Karpas-422 (cell line): ENCODE data around the gene ZFYVE28. TPM values are rescaled to one million over a fixed set of nuclear protein-coding genes. Genes with fewer than 3 reads are reported as not detected.
A peak's percentile ranks its signal among the peaks of the same experiment; 100 is the strongest.

Source experiments
- DNase-seq: peaks from one replicate; pipeline ENCODE4 v3.0.0-alpha.2; 2015
- H2AFZ ChIP-seq: fragments of 200-600 bp; sonication (generic); 2 replicates; pipeline ENCODE4 v1.6.1; 2014; ENCODE audit warnings: antibody characterized with exemption, low read length, mixed read lengths
- H3K27ac ChIP-seq: fragments of 200-600 bp; sonication (generic); 2 replicates; pipeline ENCODE4 v1.5.1; 2014; ENCODE audit warnings: mild to moderate bottlenecking, low read length, moderate library complexity
- H3K27me3 ChIP-seq: fragments of 200-600 bp; sonication (generic); 2 replicates; pipeline ENCODE4 v1.6.1; 2014; ENCODE audit warnings: low read length, mixed read lengths
- H3K36me3 ChIP-seq: fragments of 200-600 bp; sonication (generic); 2 replicates; pipeline ENCODE4 v1.6.1; 2014; ENCODE audit warnings: low read length, mixed read lengths; ENCODE audit not compliant: insufficient read depth
- H3K4me1 ChIP-seq: fragments of 200-600 bp; sonication (generic); 2 replicates; pipeline ENCODE4 v1.6.1; 2014; ENCODE audit warnings: mild to moderate bottlenecking, low read length, mixed read lengths
- H3K4me2 ChIP-seq: fragments of 200-600 bp; sonication (generic); 2 replicates; pipeline ENCODE4 v1.6.1; 2014; ENCODE audit warnings: low read length, low read depth, mild to moderate bottlenecking; ENCODE audit not compliant: poor library complexity, severe bottlenecking
- H3K4me3 ChIP-seq: fragments of 200-600 bp; sonication (generic); 2 replicates; pipeline ENCODE4 v1.5.1; 2014; ENCODE audit warnings: mild to moderate bottlenecking, antibody characterized with exemption, low read length, mixed read lengths
- H3K79me2 ChIP-seq: fragments of 200-600 bp; sonication (generic); 2 replicates; pipeline ENCODE4 v1.6.1; 2014; ENCODE audit warnings: mild to moderate bottlenecking, low read length, mixed read lengths
- H3K9ac ChIP-seq: fragments of 200-600 bp; sonication (generic); 2 replicates; pipeline ENCODE4 v1.6.0; 2014; ENCODE audit warnings: low read length
- H3K9me2 ChIP-seq: fragments of 200-600 bp; sonication (generic), shearing (Covaris generic); replicated peaks from 2 replicates; pipeline ENCODE4 v1.6.0; 2014; ENCODE audit warnings: mild to moderate bottlenecking, low read length, moderate library complexity; ENCODE audit not compliant: insufficient read depth
- H3K9me3 ChIP-seq: fragments of 300-700, 200-600 bp; sonication (generic); 2 replicates; pipeline ENCODE4 v1.6.1; 2014; ENCODE audit warnings: low read length, mixed read lengths
- H4K20me1 ChIP-seq: fragments of 200-600 bp; sonication (generic); 2 replicates; pipeline ENCODE4 v1.6.1; 2014; ENCODE audit warnings: mild to moderate bottlenecking, antibody characterized with exemption, low read length, low read depth; ENCODE audit not compliant: insufficient read depth
- total RNA-seq: library from RNA; depleted of rRNA; stranded (reverse); fragments of >200 nt; shearing (Covaris generic); gene quantifications from 2 replicates; pipeline ENCODE4 v1.2.3, GENCODE V29; 2014; ENCODE audit warnings: low replicate concordance

Gene ZFYVE28
- total RNA-seq, 1 experiment from 2014 or later: 2.0 TPM

DNA sequence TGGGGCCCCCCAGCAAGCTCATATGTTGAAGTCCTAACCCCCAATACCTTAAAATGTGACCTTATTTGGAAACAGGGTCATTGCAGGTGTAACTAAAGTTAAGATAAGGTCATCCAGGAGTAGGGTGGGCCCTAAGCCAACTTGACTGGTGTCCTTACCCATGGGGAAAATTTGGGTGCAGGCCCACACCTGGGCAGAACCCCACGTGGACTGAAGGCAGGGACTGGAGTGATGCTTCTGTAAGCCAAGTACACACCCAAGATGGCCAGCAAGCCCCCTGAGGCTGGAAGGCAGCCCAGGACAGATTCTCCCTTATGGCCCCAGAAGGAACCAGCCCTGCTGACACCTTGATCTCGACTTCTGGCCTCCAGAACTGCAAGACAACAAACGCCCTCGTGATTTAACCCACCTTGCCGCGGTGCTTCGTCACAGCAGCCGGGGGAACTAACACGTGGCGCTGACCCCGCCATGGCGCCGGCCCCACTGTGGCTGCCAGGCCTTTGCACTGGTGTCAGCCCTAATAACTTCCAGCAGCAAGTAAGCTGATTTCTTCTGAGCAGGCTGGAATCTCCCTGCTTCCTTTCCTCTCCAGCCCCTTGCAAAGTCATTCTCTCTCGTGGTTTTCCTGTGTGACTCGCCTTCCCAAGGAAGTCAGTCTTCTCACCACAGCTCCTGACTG, 133.4 kb downstream of the ZFYVE28 start:
- Histone ChIP-seq H3K4me3 (no peak overlapping the region), H3K27me3 (no peaks in the 10 kb centered on the region), H2AFZ (no peak overlapping the region), H3K36me3 (no peaks in the 10 kb centered on the region), H3K9me2 (no peaks in the 10 kb centered on the region), H3K4me1 (peaks cover 22% of the 10 kb centered on the region), H4K20me1 (no peaks in the 10 kb centered on the region), H3K79me2 (no peaks in the 10 kb centered on the region), H3K9me3 (no peaks in the 10 kb centered on the region), H3K4me2 (no peak overlapping the region), H3K9ac (no peak overlapping the region), H3K27ac (no peak overlapping the region)
- no peak for DNase-seq

- no peaks in the 10 kb centered on the region for H3K79me2 ChIP-seq
- H3K9me2 ChIP-seq: no peaks in the 10 kb centered on the region
- no peaks in the 10 kb centered on the region for H3K9me3 ChIP-seq
- H2AFZ ChIP-seq: no peak overlapping the region
- H3K4me2 ChIP-seq: no peak overlapping the region
- no peak overlapping the region for H3K9ac ChIP-seq
- H3K4me3 ChIP-seq: no peak overlapping the region
- DNase-seq: no peak
- H4K20me1 ChIP-seq: no peaks in the 10 kb centered on the region
- H3K36me3 ChIP-seq: no peaks in the 10 kb centered on the region
- peaks cover 15% of the 10 kb centered on the region for H3K4me1 ChIP-seq
- no peaks in the 10 kb centered on the region for H3K27me3 ChIP-seq
- no peak overlapping the region for H3K27ac ChIP-seq
Observed at GRCh38 chr4:2284161-2284933, 134.1 kb downstream of the ZFYVE28 start.

GRCh38 chr4:2283199-2283711, 135.2 kb downstream of the ZFYVE28 start:
- Histone ChIP-seq H3K27me3 (no peaks in the 10 kb centered on the region), H3K4me3 (no peak overlapping the region), H3K9me3 (no peaks in the 10 kb centered on the region), H3K79me2 (no peaks in the 10 kb centered on the region), H4K20me1 (no peaks in the 10 kb centered on the region), H2AFZ (no peak overlapping the region), H3K4me1 (peaks cover 14% of the 10 kb centered on the region), H3K9ac (no peak overlapping the region), H3K9me2 (no peaks in the 10 kb centered on the region), H3K27ac (no peak overlapping the region), H3K4me2 (no peak overlapping the region), H3K36me3 (no peaks in the 10 kb centered on the region)
- no peak for DNase-seq

DNA sequence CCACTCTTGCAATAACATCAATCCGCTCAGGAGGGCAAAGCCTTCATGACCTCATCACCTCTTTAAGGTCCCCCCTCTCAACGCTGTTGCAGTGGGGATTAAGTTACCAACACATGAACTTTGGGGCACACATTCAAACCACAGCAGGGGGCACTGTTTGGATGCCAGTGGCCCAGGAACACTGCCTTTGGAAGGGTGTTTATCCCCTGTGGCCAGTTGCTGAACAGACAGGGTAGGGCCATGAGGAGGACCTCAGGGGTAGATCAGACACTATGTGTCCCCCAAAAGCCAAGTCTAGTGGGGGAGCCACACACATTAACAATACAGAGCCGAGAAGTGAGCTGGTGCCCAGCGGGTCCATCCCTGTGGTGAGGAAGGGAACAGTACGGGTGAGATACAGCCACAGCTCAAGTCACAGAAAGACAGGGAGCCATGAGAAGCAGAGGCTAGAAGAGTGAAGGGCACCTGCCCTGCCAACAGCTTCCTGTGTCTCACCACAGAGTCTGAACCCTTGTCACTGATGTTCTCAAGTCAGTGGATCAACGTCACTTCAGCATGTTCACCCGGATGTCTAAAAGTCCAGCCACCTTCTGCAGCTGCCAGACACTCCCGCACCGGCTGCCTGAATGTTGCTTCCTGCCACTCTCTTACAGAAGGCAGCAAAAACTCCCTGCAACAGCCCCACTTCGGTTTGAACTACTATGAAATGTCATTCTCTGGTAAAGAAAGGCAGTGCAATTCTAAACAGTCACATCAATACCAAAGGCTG, 136.7 kb downstream of the ZFYVE28 start:
- Histone ChIP-seq H3K27me3 (no peaks in the 10 kb centered on the region), H3K79me2 (no peaks in the 10 kb centered on the region), H3K9me2 (no peaks in the 10 kb centered on the region), H3K4me3 (no peak overlapping the region), H3K9ac (peak overlapping the region; percentile 4), H3K36me3 (no peaks in the 10 kb centered on the region), H3K4me2 (peak overlapping the region; percentile 10), H2AFZ (peak overlapping the region; percentile 48; the same call in 1 of the 2 replicates), H4K20me1 (no peaks in the 10 kb centered on the region), H3K9me3 (no peaks in the 10 kb centered on the region), H3K27ac (no peak overlapping the region), H3K4me1 (peaks cover 14% of the 10 kb centered on the region)
- peak; percentile 76 for DNase-seq

GRCh38 chr4:2280531-2281300, 137.7 kb downstream of the ZFYVE28 start:
- Histone ChIP-seq H3K27me3 (no peaks in the 10 kb centered on the region), H3K4me2 (no peak overlapping the region), H3K9me3 (no peaks in the 10 kb centered on the region), H3K36me3 (no peaks in the 10 kb centered on the region), H3K9ac (no peak overlapping the region), H3K4me3 (no peak overlapping the region), H2AFZ (no peak overlapping the region), H3K27ac (no peak overlapping the region), H3K4me1 (peaks cover 14% of the 10 kb centered on the region), H3K9me2 (no peaks in the 10 kb centered on the region), H4K20me1 (no peaks in the 10 kb centered on the region), H3K79me2 (no peaks in the 10 kb centered on the region)
- no peak for DNase-seq

DNA sequence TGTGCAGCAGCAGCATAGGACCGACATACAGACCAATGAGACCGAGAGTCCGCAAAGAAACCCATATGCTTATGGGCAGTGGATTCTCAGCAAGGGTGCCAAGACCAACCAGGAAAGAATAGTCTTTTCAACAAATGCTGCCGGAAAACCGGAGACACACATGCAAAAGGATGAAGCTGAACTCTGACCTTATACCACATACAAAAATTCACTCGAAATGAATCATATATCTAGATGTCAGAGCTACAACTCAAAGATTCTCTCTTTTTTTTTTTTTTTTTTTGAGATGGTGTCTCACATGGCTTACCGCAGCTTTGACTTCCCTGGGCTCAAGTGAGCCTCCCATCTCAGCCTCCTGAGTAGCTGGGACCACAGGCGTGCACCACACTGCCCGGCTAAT, 140.5 kb downstream of the ZFYVE28 start:
- H3K9me3 ChIP-seq: no peaks in the 10 kb centered on the region
- H3K27ac ChIP-seq: no peak overlapping the region
- no peaks in the 10 kb centered on the region for H3K9me2 ChIP-seq
- H3K4me3 ChIP-seq: no peak overlapping the region
- H3K4me1 ChIP-seq: peaks cover 14% of the 10 kb centered on the region
- H3K27me3 ChIP-seq: no peaks in the 10 kb centered on the region
- H4K20me1 ChIP-seq: no peaks in the 10 kb centered on the region
- H3K4me2 ChIP-seq: no peak overlapping the region
- H3K9ac ChIP-seq: no peak overlapping the region
- H3K79me2 ChIP-seq: no peaks in the 10 kb centered on the region
- no peak overlapping the region for H2AFZ ChIP-seq
- no peaks in the 10 kb centered on the region for H3K36me3 ChIP-seq
- no peak for DNase-seq

- H4K20me1 ChIP-seq: no peaks in the 10 kb centered on the region
- no peak overlapping the region for H3K4me3 ChIP-seq
- H3K9ac ChIP-seq: no peak overlapping the region
- no peaks in the 10 kb centered on the region for H3K9me3 ChIP-seq
- no peaks in the 10 kb centered on the region for H3K27me3 ChIP-seq
- H3K79me2 ChIP-seq: no peaks in the 10 kb centered on the region
- H3K4me2 ChIP-seq: no peak overlapping the region
- H3K9me2 ChIP-seq: no peaks in the 10 kb centered on the region
- H2AFZ ChIP-seq: no peak overlapping the region
- DNase-seq: no peak
- no peaks in the 10 kb centered on the region for H3K36me3 ChIP-seq
- peaks cover 6% of the 10 kb centered on the region for H3K4me1 ChIP-seq
- H3K27ac ChIP-seq: no peak overlapping the region
Observed at GRCh38 chr4:2276581-2277325, 141.7 kb downstream of the ZFYVE28 start.
